OCI-LY7 (cell line): ENCODE results near the gene ATF1. TPM values are rescaled to one million over a fixed set of nuclear protein-coding genes. Genes with fewer than 3 reads are reported as not detected.
"Not testable (repeated sequence)": the region's sequence is repeated elsewhere in the genome, so short reads cannot be mapped to it uniquely, and the experiment has no call there.

Experiments used
- BruUV-seq: library from RNA; stranded (reverse); fragments of 400-500 nt; replicated peaks from 2 replicates; lab custom pipeline; 2021; lab: Mats Ljungman, UMichigan
- CTCF ChIA-PET: fragments of 300-600 bp; sonication (Branson Sonifier 250); formaldehyde crosslinking; loops from one replicate; lab custom pipeline; 2022; ENCODE audit warnings: antibody characterized with exemption; ENCODE audit not compliant: unreplicated experiment; lab: Charles Lee
- POLR2A ChIA-PET: fragments of 300-600 bp; sonication (Branson Sonifier 250); formaldehyde crosslinking; loops from one replicate; lab custom pipeline; 2022; ENCODE audit warnings: antibody characterized with exemption; lab: Charles Lee
- DNase-seq: peaks from one replicate; pipeline ENCODE4 v3.0.0-alpha.2; 2015; ENCODE audit warnings: low spot score
- H2AFZ ChIP-seq: fragments of 200-600 bp; sonication (generic), shearing (Covaris generic); 2 replicates; pipeline ENCODE4 v1.6.1; 2014; ENCODE audit warnings: mild to moderate bottlenecking, antibody characterized with exemption, low read length, moderate library complexity
- H3K27ac ChIP-seq: fragments of 200-600 bp; sonication (generic); 2 replicates; pipeline ENCODE4 v1.5.1; 2014; ENCODE audit warnings: mixed run types, low read depth, mild to moderate bottlenecking, moderate library complexity, low read length, inconsistent platforms; ENCODE audit not compliant: poor library complexity, severe bottlenecking
- H3K36me3 ChIP-seq: fragments of 200-600 bp; sonication (generic); 2 replicates; pipeline ENCODE4 v1.6.1; 2014; ENCODE audit warnings: mild to moderate bottlenecking, antibody characterized with exemption, low read length, moderate library complexity, mixed read lengths; ENCODE audit not compliant: insufficient read depth
- H3K4me1 ChIP-seq: fragments of 200-600 bp; sonication (generic); 2 replicates; pipeline ENCODE4 v1.5.1; 2014; ENCODE audit warnings: mild to moderate bottlenecking, low read length; ENCODE audit not compliant: insufficient read depth, poor library complexity, severe bottlenecking
- H3K4me2 ChIP-seq: fragments of 200-600 bp; sonication (generic); 2 replicates; pipeline ENCODE4 v1.6.1; 2014; ENCODE audit warnings: mild to moderate bottlenecking, low read length
- H3K4me3 ChIP-seq: fragments of 200-600 bp; sonication (generic); 2 replicates; pipeline ENCODE4 v1.5.1; 2014; ENCODE audit warnings: mild to moderate bottlenecking, low read depth, low read length; ENCODE audit not compliant: poor library complexity, severe bottlenecking
- H3K79me2 ChIP-seq: fragments of 200-600 bp; sonication (generic); 2 replicates; pipeline ENCODE4 v1.6.1; 2016; ENCODE audit warnings: low read depth, mild to moderate bottlenecking, low read length, moderate library complexity, mixed read lengths; ENCODE audit not compliant: insufficient read depth
- H3K9me2 ChIP-seq: fragments of 200-600 bp; sonication (generic); 2 replicates; pipeline ENCODE4 v1.6.1; 2016; ENCODE audit warnings: mild to moderate bottlenecking, low read length, mixed read lengths; ENCODE audit not compliant: insufficient read depth
- H3K9me3 ChIP-seq: fragments of 200-600 bp; sonication (generic); 2 replicates; pipeline ENCODE4 v1.6.1; 2014; ENCODE audit warnings: mild to moderate bottlenecking, mixed run types, low read length, mixed read lengths
- H4K20me1 ChIP-seq: fragments of 200-600 bp; sonication (generic); 2 replicates; pipeline ENCODE4 v1.6.1; 2014; ENCODE audit warnings: mild to moderate bottlenecking, antibody characterized with exemption, low read length, moderate library complexity, mixed read lengths; ENCODE audit not compliant: insufficient read depth
- CTCF ChIP-seq: fragments of 200-600 bp; sonication (generic); conservative IDR thresholded peaks from 2 replicates; pipeline ENCODE4 v1.5.1; 2014; ENCODE audit warnings: mild to moderate bottlenecking, antibody characterized with exemption, low read length, moderate library complexity, mixed read lengths
- intact Hi-C: fragments of 100-400 bp; cut with micrococcal nuclease; formaldehyde crosslinking; loops from one replicate; pipeline ENCODE4 v1.10.0; 2022; ENCODE audit not compliant: unreplicated experiment
- small RNA-seq: library from RNA; depleted of rRNA; stranded (forward); fragments of <200 nt; gene quantifications from one replicate; pipeline ENCODE3, GENCODE V24; 2014
- total RNA-seq, 2 experiments: library from RNA; depleted of rRNA in 1 of 2; stranded (reverse); fragments of >200 nt in 1 of 2; shearing (Covaris generic) in 1 of 2; gene quantifications; 2 replicates each; pipeline ENCODE4 v1.2.3, GENCODE V29; 2014 to 2022

The ATF1 gene
- total RNA-seq, 2 experiments from 2014 or later, result 47.4 to 55.7 TPM

DNA sequence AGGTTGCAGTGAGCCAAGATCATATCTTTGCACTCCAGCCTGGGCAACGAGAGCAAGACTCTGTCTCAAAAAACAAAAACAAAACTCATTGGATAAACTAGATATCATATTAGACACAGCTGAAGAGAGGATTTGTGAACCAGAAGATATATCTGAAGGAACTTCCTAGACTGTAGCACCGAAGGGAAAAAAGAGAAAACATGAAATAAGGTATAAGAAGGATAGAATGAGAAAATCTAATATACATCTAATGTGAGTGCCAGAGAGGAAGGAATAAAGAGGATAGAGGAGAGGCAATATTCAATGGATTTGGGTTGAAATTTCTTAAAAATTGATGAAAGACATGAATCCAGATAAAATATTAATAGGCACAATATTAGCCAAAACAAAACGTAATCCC lies 101.4 kb downstream of the ATF1 start:
- Histone ChIP-seq H3K4me3 (no peak overlapping the region), H3K79me2 (no peaks in the 10 kb centered on the region), H3K9me2 (no peaks in the 10 kb centered on the region), H3K9me3 (peaks cover 7% of the 10 kb centered on the region), H3K4me1 (no peaks in the 10 kb centered on the region), H4K20me1 (no peaks in the 10 kb centered on the region), H2AFZ (no peak overlapping the region), H3K36me3 (no peaks in the 10 kb centered on the region), H3K4me2 (no peak overlapping the region), H3K27ac (no peak overlapping the region)
- intact Hi-C loops, result no loop called here
- ChIA-PET POLR2A (interaction anchor here (0.7 kb wide), 1 partner anchor 16 kb away, joined by 3 read pairs; no protein-coding TSS in a partner anchor), CTCF (no interaction called here)
- no peak for DNase-seq
- BruUV-seq, result no TSS peak
- TF ChIP-seq CTCF, result no peak

DNA sequence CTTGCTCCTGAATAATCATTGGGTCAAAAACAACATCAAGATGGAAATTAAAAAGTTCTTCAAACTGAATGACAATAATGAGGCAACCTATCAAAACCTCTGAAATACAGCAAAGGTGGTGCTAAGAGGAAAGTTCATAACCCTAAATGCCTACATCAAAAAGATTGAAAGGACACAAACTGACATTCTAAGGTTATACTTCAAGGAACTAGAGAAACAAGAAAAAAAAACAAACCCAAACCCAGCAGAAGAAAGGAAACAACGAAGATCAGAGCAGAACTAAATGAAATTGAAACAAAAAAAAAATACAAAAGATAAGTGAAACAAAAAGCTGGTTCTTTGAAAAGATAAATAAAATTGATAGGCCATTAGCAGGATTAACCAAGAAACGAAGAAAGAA lies 105.0 kb downstream of the ATF1 start:
- H3K9me3 ChIP-seq, H2AFZ ChIP-seq, H3K9me2 ChIP-seq, H3K4me3 ChIP-seq, H3K4me2 ChIP-seq, H3K36me3 ChIP-seq, CTCF ChIA-PET, intact Hi-C loops, H3K27ac ChIP-seq, BruUV-seq, H3K79me2 ChIP-seq, H3K4me1 ChIP-seq, DNase-seq, POLR2A ChIA-PET, H4K20me1 ChIP-seq: not testable (repeated sequence)

Small RNAs within 50 kb of the gene (small RNA-seq; reads per million reads assigned to genes)
- gene AC013244.2 (not detected), gene RF00019 (not detected), gene RN7SL519P (not detected)

Other genes starting within 250 kb of the ATF1 start
- gene TMPRSS12, start 78.8 kb downstream of the ATF1 start, total RNA-seq (2014; rRNA removed; shearing (Covaris generic)), result not detected in 2 replicates
- not detected in 2 replicates for gene TMPRSS12, start 78.8 kb downstream of the ATF1 start, total RNA-seq (2022)
- gene HIGD1C, start 188.4 kb downstream of the ATF1 start, total RNA-seq (2014; rRNA removed; shearing (Covaris generic)), result not detected in 2 replicates
- not detected in 2 replicates for gene HIGD1C, start 188.4 kb downstream of the ATF1 start, total RNA-seq (2022)